HPDE6-E6E7 (cell line): ENCODE data around the gene CHEK2.
"Not testable (repeated sequence)": the region's sequence is repeated elsewhere in the genome, so short reads cannot be mapped to it uniquely, and the experiment has no call there.

Experiments used
- DNase-seq: peaks from one replicate; pipeline ENCODE4 v3.0.0; 2011; ENCODE audit warnings: missing footprints; ENCODE audit errors: extremely low spot score

The CHEK2 gene

GRCh38 chr22:28741785-28742561 lies at the start of gene CHEK2, which contains the start of gene HSCB:
Gene CHEK2, minus strand, starts transcription at chr22:28741820. Its CDS starts 7,099 bp downstream, at chr22:28734721.
Gene HSCB, plus strand, starts transcription at chr22:28742039. Its CDS starts 57 bp downstream, at chr22:28742096.
- peak; percentile 97 for DNase-seq

- DNase-seq: no peak
These were observed 49.5 kb upstream of the CHEK2 start for GRCh38 chr22:28791124-28791523.

DNA sequence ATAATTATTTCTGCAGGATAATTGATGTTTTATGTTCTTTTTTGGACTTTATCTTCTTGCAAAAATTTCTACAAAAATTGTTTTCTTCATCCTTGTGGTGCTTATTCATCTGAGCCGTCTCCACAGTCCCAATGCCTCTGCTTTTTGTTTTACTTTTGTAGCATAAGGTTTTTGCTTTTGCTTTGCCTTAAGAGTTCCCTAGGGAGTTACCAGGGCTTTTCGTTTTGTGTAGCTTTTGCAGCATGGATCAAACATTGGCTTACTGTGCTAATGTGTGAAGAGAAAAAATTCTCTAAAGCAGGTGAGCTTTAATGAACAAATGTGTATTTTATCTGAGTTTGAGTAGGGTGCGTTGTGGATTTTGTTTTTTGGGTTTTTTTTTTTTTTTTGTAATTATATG lies 47.0 kb upstream of the CHEK2 start:
- DNase-seq: no peak

DNA sequence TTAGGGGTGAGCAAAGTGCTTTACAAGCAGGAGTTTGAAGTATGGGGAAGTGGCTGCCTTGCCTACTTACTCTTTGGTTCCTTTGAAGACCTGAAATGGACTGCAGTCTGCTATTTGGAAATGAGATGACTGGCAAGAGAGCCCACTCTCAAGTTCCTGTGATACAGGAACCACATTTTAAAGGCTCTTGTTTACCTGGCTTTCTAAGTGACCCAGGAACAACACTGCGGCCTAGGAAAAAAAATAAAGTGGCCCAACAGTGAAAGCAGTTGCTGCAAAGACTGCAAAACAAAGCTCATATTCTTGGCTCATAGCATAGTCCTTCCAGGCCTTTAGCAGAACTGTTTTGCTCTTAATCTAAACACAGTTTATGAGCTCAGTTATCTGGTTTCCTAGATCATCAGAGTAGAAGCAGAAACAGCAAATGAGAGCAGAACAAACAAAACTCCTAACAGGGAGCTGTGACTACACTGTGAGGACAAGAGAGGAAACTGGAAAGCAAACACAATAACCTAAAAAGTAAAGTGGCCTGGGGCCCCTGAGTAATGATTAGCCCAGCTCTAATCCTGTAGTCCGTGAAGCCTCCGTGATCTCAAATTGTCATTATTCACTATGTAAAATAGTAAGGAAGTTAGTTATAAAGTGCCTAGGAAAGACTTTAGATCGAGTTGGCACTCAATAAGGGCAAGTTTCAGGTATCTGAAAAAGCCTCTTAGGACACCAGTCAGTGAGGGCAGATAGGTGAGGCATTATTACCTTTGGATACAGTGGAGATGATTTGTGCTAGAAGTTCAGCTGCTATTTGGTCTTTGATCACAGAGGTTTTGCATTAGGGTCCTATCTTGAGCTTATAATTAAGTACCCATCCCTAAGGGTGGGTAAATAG lies 42.4 kb upstream of the CHEK2 start:
- no peak for DNase-seq

DNA sequence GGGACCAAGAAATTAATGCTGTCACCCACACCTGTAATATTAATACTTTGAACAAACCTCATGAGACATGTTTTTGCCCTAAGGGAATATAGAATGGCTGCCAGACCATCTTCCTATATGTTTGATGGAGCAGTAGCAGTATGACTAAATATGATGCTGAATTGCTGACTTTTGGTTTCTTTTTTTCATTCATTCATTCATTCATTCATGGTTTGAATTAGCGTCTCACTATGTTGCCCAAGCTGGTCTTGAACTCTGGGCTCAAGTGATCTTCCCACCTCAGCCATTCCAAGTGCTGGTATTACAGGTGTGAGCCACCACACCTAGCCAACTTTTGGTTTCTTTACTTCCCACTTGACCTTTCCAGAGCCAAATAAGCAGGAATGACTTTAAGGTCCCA lies 38.7 kb upstream of the CHEK2 start:
- no peak for DNase-seq

DNA sequence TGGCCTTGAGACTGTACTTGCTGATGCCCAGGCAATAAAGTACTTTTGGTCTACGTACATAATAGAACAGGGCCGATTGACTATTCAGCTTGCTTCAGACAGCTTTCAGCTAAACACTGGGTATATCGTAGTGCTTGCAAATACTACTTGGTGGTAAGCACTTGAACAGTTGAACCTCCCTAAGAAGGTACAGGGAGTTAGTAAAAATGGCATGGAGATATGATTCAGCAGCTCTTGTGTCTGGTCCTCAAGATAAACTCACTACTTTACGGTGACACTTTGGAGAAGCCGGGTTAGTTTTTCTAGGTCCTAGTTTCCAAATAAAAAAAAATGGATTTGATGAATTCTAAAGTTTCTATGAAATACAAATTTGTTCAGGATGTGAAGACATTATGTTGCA lies 38.2 kb upstream of the CHEK2 start:
- no peak for DNase-seq

- DNase-seq: no peak
These were observed 32.8 kb upstream of the CHEK2 start for GRCh38 chr22:28774378-28774777.

- DNase-seq: no peak
These were observed 31.8 kb upstream of the CHEK2 start for GRCh38 chr22:28773461-28773867.

DNA sequence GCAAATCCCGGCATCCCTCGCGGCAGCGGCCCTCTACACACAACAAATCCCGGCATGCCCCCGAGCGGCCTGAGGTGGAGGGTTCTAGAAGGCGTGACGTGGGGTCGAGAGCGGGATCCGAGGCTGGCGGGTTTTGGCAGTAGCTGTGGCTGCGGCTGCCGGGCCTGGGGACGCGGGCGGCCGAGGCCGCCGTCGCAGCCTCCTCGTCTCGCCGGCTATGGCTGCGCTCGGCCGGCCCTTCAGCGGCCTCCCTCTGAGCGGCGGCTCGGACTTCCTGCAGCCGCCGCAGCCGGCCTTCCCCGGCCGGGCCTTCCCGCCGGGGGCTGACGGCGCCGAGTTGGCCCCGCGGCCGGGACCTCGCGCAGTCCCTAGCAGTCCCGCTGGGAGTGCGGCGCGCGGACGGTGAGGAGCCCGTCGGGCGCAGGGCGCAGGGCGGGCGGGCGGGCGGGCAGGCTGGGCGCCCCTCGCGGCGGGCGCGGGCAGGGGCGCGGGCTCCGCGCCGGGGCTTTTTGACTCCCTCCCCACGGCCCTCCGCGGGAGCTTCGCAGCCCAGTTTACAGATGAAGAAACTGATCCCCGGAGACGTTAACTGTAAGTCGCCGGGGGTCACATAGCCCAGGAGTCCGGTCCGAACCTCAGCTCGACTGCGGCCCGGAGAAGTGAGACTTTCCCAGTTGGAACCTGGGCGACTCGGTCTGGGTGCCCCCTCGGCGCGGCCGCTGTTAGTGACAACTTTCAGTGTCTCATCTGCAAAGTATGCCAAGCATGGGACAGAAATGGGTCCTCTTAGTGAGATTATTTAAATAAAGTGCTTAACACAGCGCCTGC lies 31.2 kb upstream of the CHEK2 start, which contains the start of gene CCDC117:
Gene CCDC117, plus strand, starts transcription at position 63 of the 828 bp plus-strand sequence. Its CDS starts 155 bp downstream, at position 218.
- peak; percentile 94 for DNase-seq

GRCh38 chr22:28771195-28771791 lies 29.7 kb upstream of the CHEK2 start:
- peak; percentile 49 for DNase-seq

DNA sequence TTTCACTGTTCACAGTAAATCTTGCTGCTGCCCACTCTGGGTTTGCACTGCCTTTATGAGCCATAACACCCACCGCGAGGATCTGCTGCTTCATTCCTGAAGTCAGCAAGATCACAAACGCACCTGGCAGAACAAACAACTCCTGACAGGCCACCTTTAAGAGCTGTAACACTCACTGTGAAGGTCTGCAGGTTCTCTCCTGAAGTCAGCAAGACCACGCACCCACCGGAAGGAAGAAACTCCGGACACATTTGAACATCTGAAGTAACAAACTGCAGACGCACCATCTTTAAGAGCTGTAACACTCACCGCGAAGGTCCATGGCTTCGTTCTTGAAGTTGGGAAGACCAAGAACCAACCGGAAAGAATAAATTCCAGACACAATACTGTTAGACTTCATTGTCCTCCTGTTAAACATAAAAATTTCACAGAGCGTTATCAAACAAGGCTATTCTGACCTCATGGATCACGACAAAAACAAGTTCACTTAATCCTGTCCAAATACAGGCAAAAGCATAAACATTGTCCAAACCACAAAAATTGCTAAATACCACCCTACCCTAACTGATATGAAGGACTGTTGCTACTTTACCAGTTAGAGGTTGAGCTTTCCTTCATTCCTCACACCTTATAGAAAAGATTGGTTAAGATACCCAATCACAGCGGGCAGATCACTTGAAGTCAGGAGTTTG lies 27.9 kb upstream of the CHEK2 start:
- no peak for DNase-seq

- no peak for DNase-seq
These were observed 27.2 kb upstream of the CHEK2 start for GRCh38 chr22:28768701-28769393.

GRCh38 chr22:28766628-28767027 lies 25.0 kb upstream of the CHEK2 start:
- DNase-seq: no peak

DNA sequence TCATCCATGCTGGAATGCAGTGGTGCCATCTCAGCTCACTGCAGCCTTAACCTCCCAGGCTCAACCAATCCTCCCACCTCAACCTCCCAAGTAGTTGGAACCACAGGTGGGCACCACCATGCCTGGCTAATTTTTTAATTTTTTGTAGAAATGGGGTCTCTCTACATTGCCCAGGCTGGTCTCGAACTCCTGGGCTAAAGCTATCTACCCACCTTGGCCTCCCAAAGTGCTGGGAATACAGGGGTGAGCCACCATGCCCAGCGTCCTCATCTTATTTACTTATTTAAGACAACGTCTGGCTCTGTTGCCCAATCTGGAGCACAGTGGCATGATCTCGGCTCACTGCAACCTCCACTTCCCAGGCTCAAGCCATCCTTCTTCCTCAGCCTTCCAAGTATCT lies 20.4 kb upstream of the CHEK2 start:
- DNase-seq: not testable (repeated sequence)

GRCh38 chr22:28761449-28761755 lies 19.8 kb upstream of the CHEK2 start:
- DNase-seq: no peak

- DNase-seq: no peak
These were observed 18.4 kb upstream of the CHEK2 start for GRCh38 chr22:28759861-28760560.

DNA sequence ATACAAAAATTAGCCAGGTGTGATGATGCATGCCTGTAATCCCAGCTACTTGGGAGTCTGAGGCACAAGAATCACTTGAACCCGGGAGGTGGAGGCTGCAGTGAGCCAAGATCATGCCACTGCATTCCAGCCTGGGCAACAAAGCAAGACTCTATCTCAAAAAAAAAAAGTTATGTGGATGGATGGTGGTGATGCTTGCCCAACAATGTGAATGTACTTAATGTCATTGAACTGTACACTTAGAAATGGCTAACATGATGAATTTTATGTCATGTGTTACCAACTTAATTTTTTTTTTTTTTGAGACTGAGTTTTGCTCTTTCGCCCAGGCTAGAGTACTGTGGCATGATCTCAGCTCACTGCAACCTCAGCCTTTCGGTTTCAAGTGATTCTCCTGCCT lies 12.9 kb upstream of the CHEK2 start:
- DNase-seq: not testable (repeated sequence)

GRCh38 chr22:28750471-28750881 lies 8.9 kb upstream of the CHEK2 start:
- DNase-seq: no peak

DNA sequence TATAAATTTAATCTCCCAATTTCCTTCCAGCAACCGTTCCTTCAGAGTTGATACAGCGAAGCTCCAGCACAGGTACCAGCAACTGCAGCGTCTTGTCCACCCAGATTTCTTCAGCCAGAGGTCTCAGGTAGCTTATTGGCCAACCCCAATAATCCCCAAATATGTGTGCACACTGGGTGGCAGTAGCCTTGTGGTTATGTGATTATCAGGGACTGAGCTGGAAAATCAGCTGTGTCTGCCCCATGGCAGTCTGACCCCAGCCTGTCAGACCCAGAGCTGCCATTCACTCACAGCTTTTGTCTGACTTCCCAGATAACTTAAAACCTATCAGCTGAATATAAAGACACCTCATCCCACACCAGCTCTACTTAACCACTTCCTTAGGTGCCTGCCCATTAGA lies 2.2 kb upstream of the CHEK2 start:
- DNase-seq: no peak

DNA sequence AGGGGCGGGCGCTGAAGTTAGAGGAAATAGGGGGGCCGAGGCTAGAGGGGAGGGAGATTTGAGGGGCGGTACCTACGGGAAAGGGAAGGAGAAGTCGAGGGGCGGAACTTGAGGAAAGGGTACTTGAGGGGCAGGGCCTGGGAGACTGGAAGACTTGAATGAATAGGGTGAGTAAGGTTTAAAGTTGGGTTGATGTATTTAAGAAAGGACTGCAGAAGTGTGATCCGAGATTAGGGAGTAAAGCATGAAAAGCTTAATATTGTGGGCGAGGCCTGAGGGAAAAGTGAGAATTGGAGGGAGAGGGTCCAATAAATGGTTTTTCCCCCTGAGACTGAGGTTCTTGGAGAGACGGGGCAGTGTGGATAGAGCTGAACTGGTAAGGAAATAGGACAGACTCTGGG lies 942 bp upstream of the CHEK2 start:
- DNase-seq: peak; percentile 2
